Lower lobe of right lung (tissue), 2 donors: ENCODE results near the gene CTXND2. TPM values are rescaled to one million over a fixed set of nuclear protein-coding genes. Genes with fewer than 3 reads are reported as not detected.
"Not testable (repeated sequence)": the region's sequence is repeated elsewhere in the genome, so short reads cannot be mapped to it uniquely, and the experiment has no call there.

Source experiments
- ATAC-seq, 2 donors: fragments of 200-7000 bp; cut with Tn5 transposase; one replicate each; pipeline ENCODE4 v1.9.1; 2020 to 2022; ENCODE audit warnings: mild to moderate bottlenecking in 2 of 2, moderate library complexity in 2 of 2
- DNase-seq: peaks from one replicate; pipeline ENCODE4 v3.0.0-alpha.2; 2020
- H3K27ac ChIP-seq: fragments of 200-600 bp; one replicate; pipeline ENCODE4 v1.8.0; 2022
- H3K27me3 ChIP-seq: fragments of 200-600 bp; one replicate; pipeline ENCODE4 v1.8.0; 2022; ENCODE audit warnings: low read depth
- H3K36me3 ChIP-seq: fragments of 200-600 bp; one replicate; pipeline ENCODE4 v1.8.0; 2022; ENCODE audit warnings: mild to moderate bottlenecking
- H3K4me1 ChIP-seq: fragments of 200-600 bp; one replicate; pipeline ENCODE4 v1.8.0; 2022
- H3K4me3 ChIP-seq: fragments of 200-600 bp; one replicate; pipeline ENCODE4 v1.8.0; 2022; ENCODE audit warnings: mild to moderate bottlenecking
- H3K9me3 ChIP-seq: fragments of 200-600 bp; one replicate; pipeline ENCODE4 v1.8.0; 2022
- intact Hi-C: fragments of 100-400 bp; cut with DNase I; formaldehyde crosslinking; loops from one replicate; pipeline ENCODE4 v1.11.0; 2022
- total RNA-seq: library from RNA; stranded (reverse); fragmentation: NEBNext Ultra II Directional; extraction: Animal tissue kit (Norgen Biotek cat#: 25700); gene quantifications from one replicate; pipeline ENCODE4 v1.2.1, GENCODE V29; 2021
- TF ChIP-seq, protein P1 (sequence below): fragments of 200-600 bp; IDR thresholded peaks from one replicate; pipeline ENCODE4 v1.8.0; 2022; ENCODE audit warnings: antibody characterized with exemption, mild to moderate bottlenecking
- donor health status: DM: no; HTN: yes; CAD: no; lungs with severe emphysema.

The CTXND2 gene
- total RNA-seq, 1 donor from 2014 or later: not detected

DNA sequence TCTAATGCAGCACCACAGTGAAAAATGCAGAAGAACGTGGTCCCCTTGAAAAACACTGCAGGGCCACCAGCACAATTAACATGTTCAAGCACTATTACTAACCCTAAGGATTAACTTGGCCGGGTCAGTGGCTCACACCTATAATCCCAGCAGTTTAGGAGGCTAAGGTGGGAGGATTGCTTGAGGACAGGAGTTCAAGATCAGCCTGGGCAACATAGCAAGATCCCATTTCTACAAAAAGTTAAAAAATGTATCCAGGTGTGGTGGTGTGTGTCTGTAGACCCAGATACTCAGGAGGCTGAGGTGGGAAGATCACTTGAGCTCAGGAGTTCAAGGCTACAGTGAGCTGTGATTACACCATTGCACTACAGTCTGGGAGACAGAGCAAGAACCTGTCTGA, 13.4 kb upstream of the CTXND2 start:
- Histone ChIP-seq H3K4me1 (peaks cover 20% of the 10 kb centered on the region), H3K4me3 (no peak overlapping the region), H3K27me3 (no peaks in the 10 kb centered on the region), H3K27ac (no peak overlapping the region), H3K9me3 (no peaks in the 10 kb centered on the region), H3K36me3 (peaks cover 4% of the 10 kb centered on the region)
- ATAC-seq (no peak), DNase-seq (no peak)
- TF ChIP-seq, protein P1, sequence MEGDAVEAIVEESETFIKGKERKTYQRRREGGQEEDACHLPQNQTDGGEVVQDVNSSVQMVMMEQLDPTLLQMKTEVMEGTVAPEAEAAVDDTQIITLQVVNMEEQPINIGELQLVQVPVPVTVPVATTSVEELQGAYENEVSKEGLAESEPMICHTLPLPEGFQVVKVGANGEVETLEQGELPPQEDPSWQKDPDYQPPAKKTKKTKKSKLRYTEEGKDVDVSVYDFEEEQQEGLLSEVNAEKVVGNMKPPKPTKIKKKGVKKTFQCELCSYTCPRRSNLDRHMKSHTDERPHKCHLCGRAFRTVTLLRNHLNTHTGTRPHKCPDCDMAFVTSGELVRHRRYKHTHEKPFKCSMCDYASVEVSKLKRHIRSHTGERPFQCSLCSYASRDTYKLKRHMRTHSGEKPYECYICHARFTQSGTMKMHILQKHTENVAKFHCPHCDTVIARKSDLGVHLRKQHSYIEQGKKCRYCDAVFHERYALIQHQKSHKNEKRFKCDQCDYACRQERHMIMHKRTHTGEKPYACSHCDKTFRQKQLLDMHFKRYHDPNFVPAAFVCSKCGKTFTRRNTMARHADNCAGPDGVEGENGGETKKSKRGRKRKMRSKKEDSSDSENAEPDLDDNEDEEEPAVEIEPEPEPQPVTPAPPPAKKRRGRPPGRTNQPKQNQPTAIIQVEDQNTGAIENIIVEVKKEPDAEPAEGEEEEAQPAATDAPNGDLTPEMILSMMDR: no peak
- intact Hi-C loops: no loop called here

DNA sequence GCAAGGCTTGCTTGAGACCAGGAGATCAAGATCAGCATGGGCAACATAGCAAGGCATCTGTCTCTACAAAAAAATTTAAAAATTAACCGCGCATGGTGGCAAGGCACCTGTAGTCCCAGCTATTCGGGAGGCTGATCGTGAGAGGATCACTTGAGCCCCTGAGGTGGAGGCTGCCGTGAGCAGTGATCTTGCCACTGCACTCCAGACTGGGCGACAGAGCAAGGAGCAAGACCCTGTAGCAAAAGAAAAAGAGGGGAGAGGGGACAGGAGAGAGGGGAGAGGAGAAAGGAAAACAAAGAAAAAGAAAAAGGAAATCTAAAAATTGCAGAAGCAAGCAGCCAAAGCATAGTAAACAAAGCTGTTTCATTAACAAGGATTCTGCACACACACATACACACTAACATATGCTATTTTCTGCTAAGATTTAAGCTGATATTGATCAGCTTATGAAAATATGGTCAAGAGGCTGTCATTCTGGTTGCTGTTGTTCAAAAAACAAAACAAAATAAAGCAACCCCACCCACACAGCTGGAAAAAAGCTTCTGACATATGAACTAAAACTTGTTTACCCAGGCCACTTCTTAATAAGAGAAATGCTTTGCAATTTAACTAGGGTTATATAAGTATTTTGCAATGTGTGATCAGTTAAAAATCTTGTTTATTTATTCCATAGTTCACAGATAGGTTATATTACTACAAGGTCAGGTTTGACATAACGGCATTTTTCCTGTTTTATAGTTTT, 12.3 kb upstream of the CTXND2 start:
- peak overlapping the region; percentile 90 for H3K4me3 ChIP-seq
- intact Hi-C loops: no loop called here
- H3K27ac ChIP-seq: peak overlapping the region; percentile 93
- peaks cover 20% of the 10 kb centered on the region for H3K4me1 ChIP-seq
- no peaks in the 10 kb centered on the region for H3K27me3 ChIP-seq
- H3K36me3 ChIP-seq: peaks cover 4% of the 10 kb centered on the region
- H3K9me3 ChIP-seq: no peaks in the 10 kb centered on the region
- DNase-seq: no peak
- TF ChIP-seq, protein P1: no peak
- ATAC-seq: no peak

DNA sequence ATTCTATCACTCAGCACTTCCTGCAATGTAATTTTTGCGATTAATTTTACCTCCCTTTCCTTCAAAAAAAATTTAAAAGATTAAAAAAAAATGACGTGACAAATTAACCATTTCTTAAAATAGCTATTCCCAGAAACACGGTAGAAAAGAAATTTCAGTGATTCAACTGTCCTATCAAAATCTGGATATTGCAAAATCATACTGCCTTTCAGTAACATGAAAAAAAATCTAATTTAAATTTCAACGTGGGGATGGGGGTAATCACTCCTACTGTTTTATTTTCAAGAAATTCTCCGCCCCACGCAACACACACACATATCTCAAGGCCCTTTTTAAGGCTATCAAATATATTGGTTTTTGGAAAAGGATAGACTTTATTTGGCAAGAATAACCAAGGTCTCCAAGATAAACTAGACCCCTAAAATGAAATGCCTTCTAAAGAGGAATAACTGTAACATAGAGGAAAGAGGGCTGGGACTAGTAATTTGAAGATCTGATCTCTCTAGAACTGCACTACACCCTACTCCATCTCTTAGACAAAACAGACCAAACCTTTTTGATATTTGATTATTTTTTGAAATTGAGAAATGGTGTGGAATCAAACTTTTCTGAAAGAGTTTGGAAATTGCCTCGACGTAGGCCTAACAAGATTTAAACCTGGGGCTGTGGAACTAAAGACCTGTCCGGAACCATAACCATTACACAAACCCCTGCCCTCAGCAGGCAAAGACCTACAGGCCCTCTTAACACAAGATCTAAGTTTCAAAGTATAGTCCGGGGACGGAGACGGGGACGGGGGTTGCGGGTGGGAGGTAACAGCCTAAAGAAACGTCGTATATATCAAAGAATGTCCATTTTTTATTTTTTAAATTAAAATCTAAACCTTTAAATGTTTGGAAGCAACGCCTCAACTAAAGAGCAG, 11.5 kb upstream of the CTXND2 start:
- Histone ChIP-seq H3K27ac (peak overlapping the region; percentile 93), H3K4me3 (peak overlapping the region; percentile 90), H3K27me3 (no peaks in the 10 kb centered on the region), H3K36me3 (peaks cover 4% of the 10 kb centered on the region), H3K4me1 (peaks cover 20% of the 10 kb centered on the region), H3K9me3 (no peaks in the 10 kb centered on the region)
- ATAC-seq (no peak), DNase-seq (no peak)
- intact Hi-C loops: no loop called here
- TF ChIP-seq, protein P1: no peak

DNA sequence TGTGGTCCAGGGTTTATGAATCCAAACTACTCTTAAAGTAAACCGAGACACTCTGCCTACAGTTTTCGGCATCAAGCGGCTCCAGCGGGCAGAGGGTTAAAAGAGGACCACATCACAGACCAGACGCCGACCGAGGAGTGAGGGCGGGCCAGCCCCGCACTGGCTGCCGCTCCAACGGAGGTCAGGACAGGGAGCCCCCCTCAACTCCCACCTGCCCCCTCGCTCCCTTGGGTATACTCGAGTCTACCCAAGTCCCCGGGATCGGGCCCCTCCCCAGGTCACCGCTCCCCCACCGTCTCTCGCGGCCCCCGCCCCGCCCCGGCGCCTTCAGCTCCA, 10.8 kb upstream of the CTXND2 start:
- peaks cover 25% of the 10 kb centered on the region for H3K4me1 ChIP-seq
- DNase-seq: no peak
- H3K27me3 ChIP-seq: no peaks in the 10 kb centered on the region
- peaks cover 4% of the 10 kb centered on the region for H3K36me3 ChIP-seq
- peak overlapping the region; percentile 93 for H3K27ac ChIP-seq
- intact Hi-C loops: no loop called here
- peak; percentile 80 to 81 for ATAC-seq
- TF ChIP-seq, protein P1: no peak
- H3K9me3 ChIP-seq: no peaks in the 10 kb centered on the region
- H3K4me3 ChIP-seq: peak overlapping the region; percentile 90

DNA sequence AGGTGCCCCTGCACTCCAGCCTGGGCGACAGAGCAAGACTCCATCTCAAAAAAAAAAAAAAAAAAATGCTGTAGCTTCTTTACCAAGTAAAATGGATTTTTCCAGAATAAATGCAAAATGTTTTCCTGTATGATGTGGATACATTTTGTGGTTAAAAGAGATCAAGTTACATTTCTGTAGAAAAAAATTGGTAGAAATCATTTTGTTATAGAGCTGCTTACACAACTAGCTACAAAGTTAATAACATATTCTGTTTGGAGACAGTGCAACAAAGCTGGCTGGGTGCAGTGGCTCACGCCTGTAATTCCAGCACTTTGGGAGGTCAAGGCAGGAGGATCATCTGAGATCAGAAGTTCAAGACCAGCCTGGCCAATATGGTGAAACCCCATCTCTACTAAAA, 8.0 kb upstream of the CTXND2 start:
- DNase-seq, intact Hi-C loops, ATAC-seq, H3K27me3 ChIP-seq, H3K4me3 ChIP-seq, H3K36me3 ChIP-seq, H3K27ac ChIP-seq, H3K9me3 ChIP-seq: not testable (repeated sequence)
- peaks cover 30% of the 10 kb centered on the region for H3K4me1 ChIP-seq
